Lower leg skin (tissue), 3 donors: ENCODE measurements around the gene SPEG.
A peak's percentile ranks its signal among the peaks of the same experiment; 100 is the strongest.

Source experiments
- POLR2A ChIP-seq, 2 donors: fragments of 450-650 bp; IDR thresholded peaks; one replicate each; pipeline ENCODE4 v1.6.1; 2016 to 2017; ENCODE audit warnings: antibody characterized with exemption in 2 of 2, mild to moderate bottlenecking in 1 of 2, moderate library complexity in 1 of 2
- TF ChIP-seq, protein P1 (sequence below), 3 donors: fragments of 450-650 bp; IDR thresholded peaks; one replicate each; pipeline ENCODE4 v1.5.1; 2016; ENCODE audit warnings: antibody characterized with exemption in 3 of 3, mild to moderate bottlenecking in 3 of 3, moderate library complexity in 2 of 3

DNA sequence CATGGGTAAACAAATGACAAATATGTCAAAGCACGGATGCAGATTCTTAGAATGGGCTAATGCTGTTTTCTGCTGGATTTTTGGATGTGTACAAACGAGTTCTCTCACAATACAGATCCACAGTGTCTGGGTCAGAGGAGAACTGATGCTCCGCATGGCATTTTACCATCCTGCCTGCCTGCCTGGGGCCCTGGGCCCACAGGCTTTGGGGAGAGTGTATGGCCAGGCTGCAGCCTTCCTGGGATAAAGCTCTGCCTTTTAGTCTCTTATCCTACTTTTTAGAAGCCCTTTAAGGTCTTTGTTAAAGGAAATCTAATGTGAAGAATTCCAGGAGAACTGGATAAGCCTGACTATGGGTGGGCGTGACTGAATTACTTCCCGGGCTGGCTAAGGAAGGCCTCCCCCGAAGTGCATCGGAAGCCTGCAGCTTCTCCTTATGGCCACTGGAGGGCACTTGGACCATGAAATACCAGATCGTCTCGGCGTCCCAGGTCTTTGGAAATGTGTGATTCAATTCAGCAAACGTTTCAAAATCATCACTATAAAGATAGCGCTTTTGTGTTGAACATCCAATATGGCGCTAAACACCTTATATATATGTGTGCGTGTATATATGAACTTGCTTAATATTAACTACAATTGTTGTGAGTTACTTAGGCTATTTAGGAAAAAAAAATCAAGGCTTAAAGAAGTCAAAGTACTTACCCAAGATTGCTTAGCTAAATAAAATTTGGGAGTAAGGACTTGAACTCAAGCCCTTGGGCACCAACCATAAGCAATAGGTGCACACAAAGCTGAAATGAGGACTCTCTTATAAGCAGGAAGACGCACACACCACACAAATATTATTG lies 31.8 kb upstream of the SPEG start:
- TF ChIP-seq, protein P1, sequence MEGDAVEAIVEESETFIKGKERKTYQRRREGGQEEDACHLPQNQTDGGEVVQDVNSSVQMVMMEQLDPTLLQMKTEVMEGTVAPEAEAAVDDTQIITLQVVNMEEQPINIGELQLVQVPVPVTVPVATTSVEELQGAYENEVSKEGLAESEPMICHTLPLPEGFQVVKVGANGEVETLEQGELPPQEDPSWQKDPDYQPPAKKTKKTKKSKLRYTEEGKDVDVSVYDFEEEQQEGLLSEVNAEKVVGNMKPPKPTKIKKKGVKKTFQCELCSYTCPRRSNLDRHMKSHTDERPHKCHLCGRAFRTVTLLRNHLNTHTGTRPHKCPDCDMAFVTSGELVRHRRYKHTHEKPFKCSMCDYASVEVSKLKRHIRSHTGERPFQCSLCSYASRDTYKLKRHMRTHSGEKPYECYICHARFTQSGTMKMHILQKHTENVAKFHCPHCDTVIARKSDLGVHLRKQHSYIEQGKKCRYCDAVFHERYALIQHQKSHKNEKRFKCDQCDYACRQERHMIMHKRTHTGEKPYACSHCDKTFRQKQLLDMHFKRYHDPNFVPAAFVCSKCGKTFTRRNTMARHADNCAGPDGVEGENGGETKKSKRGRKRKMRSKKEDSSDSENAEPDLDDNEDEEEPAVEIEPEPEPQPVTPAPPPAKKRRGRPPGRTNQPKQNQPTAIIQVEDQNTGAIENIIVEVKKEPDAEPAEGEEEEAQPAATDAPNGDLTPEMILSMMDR (IDR thresholded peaks at IDR 0.05), result peak in 1 of 3 donors; percentile 17
- TF ChIP-seq POLR2A (IDR thresholded peaks at IDR 0.05), result no peak
